ENCODE data around the gene TIPRL. TPM values are rescaled to one million over a fixed set of nuclear protein-coding genes. Genes with fewer than 3 reads are reported as not detected.

The TIPRL gene
- total and polyA plus RNA-seq, 8 donors, result 6.8 to 17.3 (median 13.4) TPM

DNA sequence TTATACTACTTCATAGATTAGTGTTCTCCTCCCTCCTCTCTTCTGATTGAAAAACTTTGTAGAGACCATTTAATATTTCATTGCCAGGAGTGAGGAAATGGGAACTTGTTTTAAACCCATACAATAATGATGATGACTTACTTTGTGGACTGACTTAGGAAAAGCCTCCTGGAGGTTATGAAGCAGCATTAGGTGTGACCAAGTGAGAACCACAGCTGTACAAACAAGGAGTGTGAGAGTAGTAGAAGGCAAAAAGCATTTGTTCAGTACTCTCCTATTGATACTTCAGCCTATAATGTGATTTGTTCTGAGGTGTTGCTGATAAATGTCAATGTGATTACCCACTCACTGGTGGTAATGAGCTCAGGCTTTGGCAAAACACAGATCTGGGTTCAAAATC lies 8.4 kb downstream of the TIPRL start:
- Histone ChIP-seq H3K4me1 (no peaks in the 10 kb centered on the region), H3K27ac (no peak overlapping the region), H3K36me3 (peaks cover 0 to 8% (median 3%) of the 10 kb centered on the region in 3 donors), H3K27me3 (no peaks in the 10 kb centered on the region), H3K4me3 (no peak overlapping the region), H3K9me3 (no peaks in the 10 kb centered on the region)
- no peak for FAIRE-seq
- intact Hi-C loops (cut with DNase I), result no loop called here
- peak in 2 of 4 donors; percentile 40 to 45 for ATAC-seq
- no peak for DNase-seq
- TF ChIP-seq, protein P1, sequence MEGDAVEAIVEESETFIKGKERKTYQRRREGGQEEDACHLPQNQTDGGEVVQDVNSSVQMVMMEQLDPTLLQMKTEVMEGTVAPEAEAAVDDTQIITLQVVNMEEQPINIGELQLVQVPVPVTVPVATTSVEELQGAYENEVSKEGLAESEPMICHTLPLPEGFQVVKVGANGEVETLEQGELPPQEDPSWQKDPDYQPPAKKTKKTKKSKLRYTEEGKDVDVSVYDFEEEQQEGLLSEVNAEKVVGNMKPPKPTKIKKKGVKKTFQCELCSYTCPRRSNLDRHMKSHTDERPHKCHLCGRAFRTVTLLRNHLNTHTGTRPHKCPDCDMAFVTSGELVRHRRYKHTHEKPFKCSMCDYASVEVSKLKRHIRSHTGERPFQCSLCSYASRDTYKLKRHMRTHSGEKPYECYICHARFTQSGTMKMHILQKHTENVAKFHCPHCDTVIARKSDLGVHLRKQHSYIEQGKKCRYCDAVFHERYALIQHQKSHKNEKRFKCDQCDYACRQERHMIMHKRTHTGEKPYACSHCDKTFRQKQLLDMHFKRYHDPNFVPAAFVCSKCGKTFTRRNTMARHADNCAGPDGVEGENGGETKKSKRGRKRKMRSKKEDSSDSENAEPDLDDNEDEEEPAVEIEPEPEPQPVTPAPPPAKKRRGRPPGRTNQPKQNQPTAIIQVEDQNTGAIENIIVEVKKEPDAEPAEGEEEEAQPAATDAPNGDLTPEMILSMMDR (IDR thresholded peaks at IDR 0.05), result no peak

DNA sequence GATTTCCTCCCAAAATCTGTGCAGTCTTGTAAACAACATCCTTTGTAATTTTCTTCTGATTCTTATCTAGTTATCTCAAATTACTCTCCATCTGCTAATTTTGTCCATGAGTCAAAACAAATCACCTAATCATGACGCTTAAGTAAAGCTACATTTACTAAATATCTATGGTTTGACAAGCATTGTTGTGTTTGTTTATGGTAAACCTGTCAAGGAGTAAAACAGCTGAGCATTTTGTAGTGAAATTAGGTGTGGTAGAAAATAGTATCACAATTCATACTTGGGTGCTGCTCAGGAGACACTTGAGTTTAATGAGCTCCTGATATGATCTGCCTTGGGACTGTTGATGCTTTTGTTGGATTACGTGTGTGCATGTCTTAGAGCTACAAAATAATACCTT lies 11.6 kb downstream of the TIPRL start:
- no peak overlapping the region for H3K27ac ChIP-seq
- H3K9me3 ChIP-seq, result no peaks in the 10 kb centered on the region
- intact Hi-C loops (cut with DNase I), result no loop called here
- H3K4me3 ChIP-seq, result no peak overlapping the region
- FAIRE-seq, result no peak
- no peak for DNase-seq
- TF ChIP-seq, protein P1 (IDR thresholded peaks at IDR 0.05), result no peak
- ATAC-seq, result no peak
- no peaks in the 10 kb centered on the region for H3K27me3 ChIP-seq
- no peaks in the 10 kb centered on the region for H3K4me1 ChIP-seq
- peaks cover 0 to 15% (median 8%) of the 10 kb centered on the region in 3 donors for H3K36me3 ChIP-seq
- WGBS, 2 donors, result 66 to 81% methylated on average over 2 of the region's 2 CpGs

DNA sequence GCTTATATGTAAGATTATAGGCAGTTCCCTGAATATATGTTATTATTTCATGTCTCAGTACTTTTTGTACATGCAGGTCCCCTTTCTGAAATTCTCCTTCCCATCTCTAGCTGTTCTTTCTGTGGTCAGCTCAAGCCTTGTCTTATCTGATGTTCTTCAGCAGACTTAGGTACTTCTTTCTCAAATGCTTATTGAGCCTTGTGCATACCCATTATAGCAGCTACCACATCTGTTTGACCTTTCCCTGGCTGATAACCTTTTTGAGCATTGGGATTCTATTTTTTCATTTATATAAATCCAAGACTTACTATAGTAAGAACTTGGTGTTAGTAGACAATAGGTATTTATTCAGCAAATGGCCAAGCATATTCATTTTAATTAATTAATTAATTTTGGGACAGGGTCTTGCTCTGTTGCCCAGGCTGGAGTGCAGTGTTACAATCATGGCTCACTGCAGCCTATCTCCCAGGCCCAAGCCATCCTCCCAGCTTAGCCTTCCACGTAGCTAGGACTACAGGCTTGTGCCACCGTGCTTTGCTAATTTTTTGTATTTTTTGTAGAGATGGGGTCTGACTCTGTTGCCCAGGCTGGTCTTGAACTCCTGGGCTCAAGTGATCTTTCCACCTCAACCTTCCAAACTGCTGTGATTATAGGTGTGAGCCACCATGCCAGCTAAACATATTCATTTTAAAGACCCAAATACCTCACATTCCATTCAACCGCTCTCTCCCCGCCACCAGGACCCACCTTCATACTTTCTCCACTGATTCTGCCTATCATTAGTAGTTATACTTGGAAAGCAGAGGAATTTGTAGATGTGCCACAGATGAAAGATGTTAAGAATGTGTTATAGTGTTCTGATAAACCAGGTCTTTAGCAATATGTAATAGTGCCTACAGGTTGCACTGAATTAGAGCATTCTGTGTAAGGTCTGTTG lies 16.7 kb downstream of the TIPRL start:
- Histone ChIP-seq H3K27me3 (no peaks in the 10 kb centered on the region), H3K9me3 (no peaks in the 10 kb centered on the region), H3K36me3 (peaks cover 0 to 26% (median 12%) of the 10 kb centered on the region in 3 donors), H3K4me3 (no peak overlapping the region), H3K27ac (no peak overlapping the region), H3K4me1 (no peaks in the 10 kb centered on the region)
- no peak for DNase-seq
- intact Hi-C loops (cut with DNase I), result no loop called here
- no peak for FAIRE-seq
- no peak for ATAC-seq
- TF ChIP-seq, protein P1 (IDR thresholded peaks at IDR 0.05), result no peak
- 96 to 98% methylated on average over 4 of the region's 4 CpGs for WGBS, 2 donors

DNA sequence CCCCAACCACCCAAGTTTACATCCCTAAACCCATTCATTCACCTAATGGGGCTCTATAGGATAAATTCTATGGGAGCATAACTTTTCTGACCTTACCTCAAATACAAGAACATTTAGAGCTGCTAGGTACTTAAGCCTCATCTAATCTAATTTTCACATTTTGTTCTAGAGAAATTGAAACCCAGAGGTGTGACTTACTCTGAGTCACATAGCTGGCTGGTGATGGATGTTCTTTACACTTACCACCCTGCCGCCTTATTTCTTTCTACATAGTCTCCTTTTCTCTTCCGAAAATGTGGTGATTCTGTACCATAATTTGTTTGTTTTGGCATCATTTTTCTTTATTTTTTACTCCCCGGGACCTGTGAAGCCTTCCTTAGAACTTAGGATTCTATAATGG lies 20.3 kb downstream of the TIPRL start:
- TF ChIP-seq, protein P1 (IDR thresholded peaks at IDR 0.05), result no peak
- 57 to 61% methylated on average over 3 of the region's 3 CpGs for WGBS, 2 donors
- Histone ChIP-seq H3K27ac (no peak overlapping the region), H3K4me1 (no peaks in the 10 kb centered on the region), H3K36me3 (peaks cover 0 to 12% (median 10%) of the 10 kb centered on the region in 3 donors), H3K4me3 (no peak overlapping the region), H3K27me3 (no peaks in the 10 kb centered on the region), H3K9me3 (no peaks in the 10 kb centered on the region)
- DNase-seq (no peak), ATAC-seq (no peak), FAIRE-seq (no peak)
- intact Hi-C loops (cut with DNase I), result no loop called here
